Fibroblast of skin of abdomen (primary cell): ENCODE results near the gene CDC14A.

Experiments
- DNase-seq: peaks from one replicate; pipeline ENCODE4 v3.0.0-alpha.2; 2013

CDC14A gene

DNA sequence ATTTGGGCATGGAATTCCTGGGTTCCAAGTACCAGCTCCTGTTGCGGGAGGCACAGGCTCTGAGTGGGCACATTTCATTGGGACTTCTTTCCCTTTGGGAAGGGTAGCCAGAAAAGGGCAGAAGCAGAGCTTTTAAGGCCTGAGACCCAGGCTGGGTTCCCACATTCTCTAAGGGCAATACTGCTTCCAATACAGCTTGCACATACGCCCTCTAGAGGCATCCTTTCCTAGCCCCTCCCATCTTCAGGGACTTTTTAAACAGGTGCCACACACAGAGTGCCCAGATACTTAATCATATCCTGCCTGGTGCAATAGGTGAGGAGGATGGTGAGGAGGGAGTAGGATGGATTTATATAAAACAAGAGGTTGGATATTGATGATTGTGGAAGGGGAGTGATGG lies 191.3 kb downstream of the CDC14A start:
- no peak for DNase-seq

DNA sequence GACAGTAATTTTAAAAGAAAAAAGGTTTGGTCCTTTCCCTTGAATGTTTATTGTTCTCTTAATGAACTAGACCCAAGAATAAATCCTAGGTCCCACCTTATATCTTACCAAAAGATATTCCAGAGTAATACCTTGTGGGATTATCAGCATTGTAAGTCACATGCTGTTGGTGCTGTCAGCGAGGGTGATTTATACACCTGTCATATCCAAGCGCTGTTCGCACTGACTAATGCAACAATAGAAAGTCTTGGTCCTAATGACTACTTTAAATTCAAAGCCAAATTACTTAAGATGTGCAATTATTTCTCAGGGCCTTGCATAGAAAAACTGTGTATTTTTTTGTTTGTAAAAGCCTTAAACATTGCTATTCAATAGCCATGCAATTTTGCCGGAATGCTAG lies 192.5 kb downstream of the CDC14A start:
- DNase-seq, result no peak

DNA sequence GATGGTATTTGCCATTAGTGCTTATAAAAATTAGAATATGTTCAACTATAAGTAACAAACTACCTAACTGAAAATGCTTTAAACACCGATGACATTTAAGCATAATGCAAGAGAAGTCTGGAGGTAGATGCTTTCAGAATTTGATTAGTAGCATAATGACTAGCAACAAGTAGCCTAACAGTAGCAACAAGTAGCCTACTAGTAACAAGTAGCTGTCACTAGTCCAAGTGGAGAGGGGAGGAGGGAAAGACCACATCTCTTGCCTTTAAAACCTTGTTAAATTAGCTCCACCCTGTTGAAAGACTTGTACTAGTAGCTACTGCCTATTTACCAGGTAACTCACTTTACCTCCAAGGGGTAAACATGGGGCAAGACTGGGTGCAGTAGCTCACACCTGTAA lies 193.5 kb downstream of the CDC14A start:
- DNase-seq, result no peak

DNA sequence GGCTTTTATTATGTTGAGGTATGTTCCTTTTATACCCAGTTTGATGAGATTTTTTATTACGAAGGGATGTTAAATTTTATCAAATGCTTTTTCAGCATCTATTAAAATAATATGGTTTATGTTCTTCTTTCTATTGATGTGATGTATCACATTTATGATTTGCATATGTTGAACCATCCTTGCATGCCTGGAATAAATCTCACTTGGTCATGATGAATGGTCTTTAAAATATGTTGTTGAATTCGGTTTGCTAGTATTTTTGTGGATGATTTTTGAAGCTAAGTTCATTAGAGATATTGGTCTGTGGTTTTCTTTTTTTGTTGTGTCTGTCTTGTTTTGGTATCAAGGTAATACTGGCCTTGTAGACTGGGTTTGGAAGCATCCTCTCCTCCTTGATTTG lies 199.7 kb downstream of the CDC14A start:
- no peak for DNase-seq

DNA sequence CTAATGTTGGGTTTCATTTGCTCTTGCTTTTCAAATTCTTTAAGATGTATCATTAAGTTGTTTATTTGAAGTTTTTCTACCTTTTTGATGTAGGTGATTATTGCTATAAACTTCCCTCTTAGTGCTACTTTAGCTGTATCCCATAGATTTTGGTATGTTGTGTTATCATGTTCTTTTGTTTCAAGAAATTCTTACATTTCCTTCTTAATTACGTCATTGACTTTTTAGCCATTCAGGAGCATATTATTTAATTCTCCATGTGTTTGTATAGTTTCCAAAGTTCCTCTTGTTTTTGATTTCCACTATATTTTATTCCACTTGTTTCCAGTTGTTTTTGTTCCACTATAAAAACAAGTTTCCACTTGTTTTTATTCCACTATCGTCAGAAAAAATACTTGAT lies 200.6 kb downstream of the CDC14A start:
- DNase-seq, result no peak

DNA sequence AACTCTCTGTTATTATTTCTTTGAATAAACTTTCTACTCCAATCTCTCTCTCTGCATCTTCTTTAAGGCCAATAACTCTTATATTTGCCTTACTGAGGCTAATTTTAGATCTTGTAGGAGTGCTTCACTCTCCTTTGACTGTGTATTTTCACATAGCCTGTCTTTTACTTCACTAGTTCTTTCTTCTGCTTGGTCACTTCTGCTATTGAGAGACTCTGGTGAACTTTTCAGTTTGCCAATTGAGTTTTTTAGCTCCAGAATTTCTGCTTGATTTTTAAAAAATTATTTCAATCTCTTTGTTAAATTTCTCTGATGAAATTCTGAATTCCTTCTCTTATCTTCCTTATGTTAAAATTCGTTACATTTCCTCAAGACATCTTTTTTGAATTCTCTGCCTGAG lies 203.9 kb downstream of the CDC14A start:
- DNase-seq, result no peak

DNA sequence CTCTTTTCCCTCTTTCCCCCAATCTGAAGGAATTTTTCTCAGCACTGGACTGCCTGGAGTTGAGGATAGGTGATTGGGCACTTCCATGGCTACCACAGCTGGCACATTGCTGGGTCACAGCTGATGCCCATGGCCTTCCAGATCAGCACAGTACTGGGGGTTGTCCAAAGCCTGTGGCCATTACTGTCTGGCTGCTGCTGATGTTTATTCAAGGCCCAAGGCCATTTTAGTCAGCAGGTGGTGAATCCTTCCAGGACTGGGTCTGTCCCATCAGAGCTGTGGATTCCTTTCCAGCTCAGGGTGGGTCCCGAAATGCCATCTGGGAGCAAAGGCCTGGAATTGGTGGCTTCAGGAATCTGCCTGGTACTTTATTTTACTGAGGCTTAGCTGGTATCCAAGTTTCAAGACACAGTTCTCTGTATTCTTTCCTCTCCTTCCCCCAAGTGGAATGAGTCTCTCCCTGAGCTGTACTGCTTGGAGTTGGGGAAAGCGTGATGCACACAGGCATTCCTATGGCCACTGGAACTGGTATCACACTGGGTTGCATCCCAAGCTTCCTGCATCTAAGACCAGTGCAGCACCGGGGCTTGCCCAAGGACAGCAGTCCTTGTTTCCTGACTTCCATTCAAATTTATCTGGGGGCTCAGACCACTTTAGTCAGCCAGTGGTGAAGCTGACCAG lies 204.8 kb downstream of the CDC14A start:
- no peak for DNase-seq

DNA sequence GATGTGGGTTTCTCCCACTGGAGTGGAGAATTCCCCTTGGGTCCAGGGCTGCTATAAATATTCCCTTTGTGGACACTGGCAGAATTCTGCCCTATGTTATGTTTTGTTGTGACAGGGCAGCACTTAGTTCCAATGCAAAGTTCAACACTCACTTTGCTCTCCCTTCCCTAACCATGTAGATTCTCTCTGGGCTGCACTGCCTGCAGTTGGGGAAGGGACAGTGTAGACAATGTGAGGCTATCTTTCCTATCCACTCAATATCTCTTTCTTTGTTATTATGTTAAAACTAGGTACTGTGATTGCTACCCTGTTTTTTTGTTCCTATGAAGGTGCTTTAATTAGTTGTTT lies 205.3 kb downstream of the CDC14A start:
- no peak for DNase-seq

DNA sequence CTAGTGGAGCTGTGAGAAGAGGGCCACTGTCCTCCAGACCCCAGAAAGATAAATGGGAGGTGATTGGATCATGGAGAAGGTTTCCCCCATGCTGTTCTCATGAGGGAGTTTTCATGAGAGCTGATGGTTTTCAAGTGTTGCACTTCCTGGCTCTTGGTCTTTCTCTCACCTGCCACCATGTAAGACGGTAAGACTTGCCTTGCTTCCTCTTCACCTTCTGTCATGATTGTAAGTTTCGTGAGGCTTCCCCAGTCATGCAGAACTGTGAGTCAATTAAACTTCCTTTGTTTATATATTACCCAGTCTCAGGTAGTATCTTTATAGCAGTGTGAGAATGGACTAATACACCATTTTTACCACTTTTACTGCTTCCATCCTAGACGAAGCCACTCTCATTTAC lies 213.2 kb downstream of the CDC14A start:
- DNase-seq, result no peak

DNA sequence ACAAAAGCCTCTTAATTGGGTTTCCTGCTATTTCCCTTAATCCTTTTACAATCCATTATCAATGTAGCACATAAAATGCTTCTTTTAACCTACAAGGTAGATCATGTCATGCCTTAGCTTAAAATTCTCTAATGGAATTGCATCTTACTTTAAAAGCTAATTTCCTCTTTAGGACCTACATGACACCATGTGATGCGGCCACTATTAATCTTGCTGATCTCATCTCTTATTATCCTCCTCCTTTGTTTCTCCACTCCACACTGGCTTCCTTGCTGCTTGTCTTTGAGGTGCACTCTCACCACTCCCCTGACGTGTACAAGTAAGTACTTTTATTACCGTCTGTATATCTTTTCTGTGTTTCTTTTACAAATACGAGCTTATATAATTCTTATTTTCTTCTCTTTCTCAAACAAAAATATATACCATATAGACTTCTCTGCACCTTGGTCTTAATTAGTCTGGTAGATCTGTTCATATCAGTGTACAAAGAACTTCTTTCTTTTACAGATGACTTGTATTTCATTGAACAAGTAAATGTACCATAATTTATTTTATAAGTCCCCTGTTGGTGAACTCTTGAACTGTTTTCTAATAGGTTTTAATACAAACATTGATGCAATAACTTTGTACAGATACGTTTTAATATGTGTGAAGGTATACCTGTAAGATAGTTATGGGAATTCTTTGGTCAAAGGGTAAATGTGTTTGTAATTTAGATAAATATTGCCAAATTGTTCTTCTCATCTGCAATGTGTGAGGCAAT lies 213.8 kb downstream of the CDC14A start:
- no peak for DNase-seq

DNA sequence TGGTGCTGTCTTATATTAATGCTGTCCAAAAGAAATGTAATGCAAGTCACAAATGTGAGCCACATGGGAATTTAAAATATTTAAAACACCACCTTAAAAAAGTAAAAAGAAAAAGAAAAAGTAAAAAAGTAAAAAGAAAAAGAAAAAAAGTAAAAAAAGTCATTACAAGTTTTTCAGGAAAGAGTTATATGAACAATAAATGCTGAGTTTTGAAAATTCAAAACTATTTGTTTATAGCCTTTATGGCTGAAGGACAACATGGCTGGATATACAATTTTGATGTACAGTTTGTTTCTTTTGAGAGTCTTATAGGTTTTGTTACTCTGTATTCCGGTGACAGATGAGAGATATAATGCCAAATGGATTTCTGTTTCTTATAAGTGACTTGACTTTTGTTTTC lies 214.8 kb downstream of the CDC14A start:
- DNase-seq, result no peak
